Left lung (tissue), 10 donors: Measurements from ENCODE around the gene OSBPL2. TPM values are rescaled to one million over a fixed set of nuclear protein-coding genes. Genes with fewer than 3 reads are reported as not detected.

Source experiments
- ATAC-seq: fragments of 200-7000 bp; cut with Tn5 transposase; one replicate; pipeline ENCODE4 v1.9.1; 2020; ENCODE audit warnings: moderate library complexity
- DNase-seq, 4 donors: peaks; one replicate each; pipeline ENCODE4 v3.0.0-alpha.2; 2013 to 2020
- H3K27ac ChIP-seq, 2 donors: fragments of 200-600 bp; sonication (generic) in 1 of 2; one replicate each; pipeline versions ENCODE4 v1.5.0 to v1.8.0; 2020 to 2021
- H3K27me3 ChIP-seq, 2 donors: fragments of 200-600 bp; sonication (generic) in 1 of 2; one replicate each; pipeline versions ENCODE4 v1.5.0 to v1.8.0; 2020 to 2021
- H3K36me3 ChIP-seq, 2 donors: fragments of 200-600 bp; sonication (generic) in 1 of 2; one replicate each; pipeline versions ENCODE4 v1.5.0 to v1.8.0; 2020 to 2021
- H3K4me1 ChIP-seq, 2 donors: fragments of 200-600 bp; one replicate each; pipeline ENCODE4 v1.8.0; 2021
- H3K4me3 ChIP-seq, 2 donors: fragments of 200-600 bp; sonication (generic) in 1 of 2; one replicate each; pipeline versions ENCODE4 v1.5.0 to v1.8.0; 2020 to 2021; ENCODE audit warnings: mild to moderate bottlenecking in 1 of 2
- H3K9me3 ChIP-seq, 2 donors: fragments of 200-600 bp; sonication (generic) in 1 of 2; one replicate each; pipeline versions ENCODE4 v1.5.0 to v1.8.0; 2020 to 2021
- CTCF ChIP-seq, 2 donors: fragments of 200-600 bp; sonication (generic) in 1 of 2; IDR thresholded peaks; one replicate each; pipeline versions ENCODE4 v1.5.0 to v1.8.0; 2021; ENCODE audit warnings: antibody characterized with exemption in 2 of 2
- intact Hi-C, 2 donors: fragments of 100-400 bp; cut with DNase I; formaldehyde crosslinking; loops; one replicate each; pipeline versions ENCODE4 v1.11.2 to v1.14.2; 2022
- polyA plus RNA-seq, 6 donors: library from polyadenylated mRNA; unstranded; fragments of 120-200 nt; gene quantifications; one replicate each; pipeline ENCODE4 v1.2.1, GENCODE V29; 2013; ENCODE audit not compliant: insufficient read length in 6 of 6
- total RNA-seq, 2 donors: library from RNA; stranded (reverse); fragmentation: NEBNext Ultra II Directional; extraction: Animal tissue kit (Norgen Biotek cat#: 25700); gene quantifications; one replicate each; pipeline ENCODE4 v1.2.1, GENCODE V29; 2021
- donor health status: DM: no; HTN: yes; CAD: no.
- donor health status: DM: no; HTN: no; CAD: no.

Gene OSBPL2
- total and polyA plus RNA-seq, 8 donors, result 25.6 to 47.3 (median 32.4) TPM

DNA sequence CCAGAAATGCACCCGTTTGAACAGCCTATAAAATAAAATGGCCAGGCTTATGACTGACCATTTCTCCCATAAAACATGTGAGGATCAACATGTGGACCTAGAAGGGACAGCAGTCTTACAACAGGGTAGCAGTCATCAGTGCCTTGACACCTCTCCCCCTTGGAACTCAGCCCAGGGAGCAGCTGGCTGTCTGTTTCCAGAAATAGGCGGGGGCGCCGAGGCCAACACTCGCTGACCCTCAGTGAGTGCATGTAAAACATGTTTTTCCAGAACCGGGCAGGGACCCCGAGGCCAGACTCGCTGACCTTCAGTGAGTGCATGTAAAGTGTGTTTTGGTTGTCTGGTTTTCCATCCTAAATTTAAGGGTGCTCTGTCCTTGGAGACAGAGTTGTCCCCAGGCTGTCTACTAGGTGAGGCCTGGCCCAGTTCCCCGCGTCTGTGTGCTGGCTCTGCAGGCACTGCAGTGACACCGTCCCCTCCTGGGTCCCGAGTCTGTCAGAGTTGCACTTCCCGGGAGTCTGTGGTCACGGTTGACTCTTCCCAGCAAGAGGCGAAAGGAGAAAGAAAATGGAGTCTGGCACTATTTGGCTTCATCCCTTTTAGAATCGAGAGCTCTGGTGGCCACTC is 44.7 kb downstream of the OSBPL2 start:
- TF ChIP-seq CTCF (IDR thresholded peaks at IDR 0.05), result no peak
- Histone ChIP-seq H3K36me3 (peaks cover 0 to 92% of the 10 kb centered on the region in 2 donors), H3K4me3 (no peak overlapping the region), H3K27me3 (no peaks in the 10 kb centered on the region), H3K9me3 (no peaks in the 10 kb centered on the region), H3K27ac (no peak overlapping the region), H3K4me1 (no peaks in the 10 kb centered on the region)
- ATAC-seq, result no peak
- intact Hi-C loops, result no loop called here
- DNase-seq, result no peak

- no peak for DNase-seq
- Histone ChIP-seq H3K27ac (no peak overlapping the region), H3K4me3 (no peak overlapping the region), H3K27me3 (no peaks in the 10 kb centered on the region), H3K9me3 (no peaks in the 10 kb centered on the region), H3K36me3 (peaks cover 0 to 95% of the 10 kb centered on the region in 2 donors), H3K4me1 (no peaks in the 10 kb centered on the region)
- TF ChIP-seq CTCF (IDR thresholded peaks at IDR 0.05), result no peak
- intact Hi-C loops, result no loop called here
- ATAC-seq, result no peak
These were observed 46.1 kb downstream of the OSBPL2 start for GRCh38 chr20:62284448-62284847.

GRCh38 chr20:62285151-62285550 is 46.8 kb downstream of the OSBPL2 start:
- TF ChIP-seq CTCF (IDR thresholded peaks at IDR 0.05), result no peak
- intact Hi-C loops, result no loop called here
- no peak overlapping the region for H3K4me3 ChIP-seq
- H3K4me1 ChIP-seq, result no peaks in the 10 kb centered on the region
- ATAC-seq, result no peak
- H3K27me3 ChIP-seq, result no peaks in the 10 kb centered on the region
- no peak for DNase-seq
- H3K36me3 ChIP-seq, result peaks cover 0 to 95% of the 10 kb centered on the region in 2 donors
- H3K9me3 ChIP-seq, result no peaks in the 10 kb centered on the region
- H3K27ac ChIP-seq, result no peak overlapping the region

DNA sequence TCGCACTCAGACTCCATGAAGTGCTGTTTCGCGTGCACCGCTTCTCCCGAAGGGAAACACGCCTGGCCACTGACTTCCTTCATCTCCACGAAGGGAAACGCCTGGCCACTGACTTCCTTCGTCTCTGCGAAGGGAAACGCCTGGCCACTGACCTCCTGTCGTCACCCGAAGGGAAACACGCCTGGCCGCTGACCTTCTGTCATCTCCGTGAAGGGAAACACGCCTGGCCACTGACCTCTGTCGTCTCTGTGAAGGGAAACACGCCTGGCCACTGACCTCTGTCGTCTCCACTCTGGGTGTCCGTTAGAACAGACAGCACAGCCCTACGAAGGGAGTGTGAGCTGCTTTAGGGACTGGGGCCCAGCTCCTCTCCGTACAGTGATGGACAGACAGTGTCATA is 47.4 kb downstream of the OSBPL2 start:
- no peaks in the 10 kb centered on the region for H3K27me3 ChIP-seq
- H3K27ac ChIP-seq, result no peak overlapping the region
- ATAC-seq, result peak; percentile 18
- peaks cover 0 to 95% of the 10 kb centered on the region in 2 donors for H3K36me3 ChIP-seq
- no peak for TF ChIP-seq CTCF (IDR thresholded peaks at IDR 0.05)
- H3K4me3 ChIP-seq, result no peak overlapping the region
- intact Hi-C loops, result no loop called here
- H3K4me1 ChIP-seq, result no peaks in the 10 kb centered on the region
- peak in 1 of 4 donors; percentile 47 for DNase-seq
- no peaks in the 10 kb centered on the region for H3K9me3 ChIP-seq

- DNase-seq (no peak), ATAC-seq (no peak)
- peak overlapping the region in 1 of 2 donors; percentile 18 for H3K27ac ChIP-seq
- H3K4me3 ChIP-seq, result no peak overlapping the region
- H3K27me3 ChIP-seq, result no peaks in the 10 kb centered on the region
- TF ChIP-seq CTCF (IDR thresholded peaks at IDR 0.05), result no peak
- no peaks in the 10 kb centered on the region for H3K9me3 ChIP-seq
- H3K4me1 ChIP-seq, result no peaks in the 10 kb centered on the region
- intact Hi-C loops, result no loop called here
- peaks cover 0 to 95% of the 10 kb centered on the region in 2 donors for H3K36me3 ChIP-seq
These were observed 48.3 kb downstream of the OSBPL2 start for GRCh38 chr20:62286493-62287064.
